K562 (cell line): ENCODE measurements around the gene C9orf40. TPM values are rescaled to one million over a fixed set of nuclear protein-coding genes. Genes with fewer than 3 reads are reported as not detected.

ENCODE experiments used
- BCOR ChIP-seq: fragments of 450-650 bp; IDR thresholded peaks from 2 replicates; pipeline ENCODE4 v1.6.1; 2016
- C11orf30 ChIP-seq: fragments of 450-650 bp; IDR thresholded peaks from 2 replicates; pipeline ENCODE4 v1.6.1; 2016; ENCODE audit warnings: low read depth, mild to moderate bottlenecking
- HDGF ChIP-seq: fragments of 450-650 bp; IDR thresholded peaks from 2 replicates; pipeline ENCODE4 v1.6.1; 2016
- MTA3 ChIP-seq: fragments of 450-650 bp; formaldehyde crosslinking; IDR thresholded peaks from 2 replicates; pipeline ENCODE4 v1.6.1; 2017; ENCODE audit warnings: mild to moderate bottlenecking, borderline replicate concordance
- POLR2H ChIP-seq: IDR thresholded peaks from 2 replicates; pipeline ENCODE4 v1.6.1; 2016; ENCODE audit warnings: missing genetic modification characterization, low read depth, mild to moderate bottlenecking, control low read depth, missing compliant biosample characterization, moderate library complexity
- PYGO2 ChIP-seq: fragments of 450-650 bp; IDR thresholded peaks from 2 replicates; pipeline ENCODE4 v1.6.1; 2016; ENCODE audit warnings: mild to moderate bottlenecking, missing genetic modification characterization, moderate library complexity, missing compliant biosample characterization
- RBBP5 ChIP-seq: fragments of 200-600 bp; sonication (generic); IDR thresholded peaks from 2 replicates; pipeline ENCODE4 v1.6.1; 2012; ENCODE audit warnings: borderline replicate concordance, mild to moderate bottlenecking, low read length, control low read depth, inconsistent platforms; ENCODE audit not compliant: insufficient read depth, poor library complexity, severe bottlenecking
- SRSF3 ChIP-seq: fragments of 200-400 bp; formaldehyde crosslinking; IDR thresholded peaks from 2 replicates; pipeline ENCODE4 v1.6.1; 2016; ENCODE audit warnings: mild to moderate bottlenecking, low read length, moderate library complexity; ENCODE audit not compliant: insufficient read depth
- TAL1 ChIP-seq: fragments of 450-650 bp; IDR thresholded peaks from 2 replicates; pipeline ENCODE4 v1.6.1; 2016; ENCODE audit warnings: mild to moderate bottlenecking
- TEAD4 ChIP-seq, 2 experiments: sonication (generic) in 1 of 2; formaldehyde crosslinking in 1 of 2; IDR thresholded peaks; 2 replicates each; pipeline versions ENCODE4 v1.6.1 to v1.8.0; 2012 to 2022; ENCODE audit warnings: borderline replicate concordance in 1 of 2, inconsistent platforms in 1 of 2, low read length in 1 of 2, mild to moderate bottlenecking in 1 of 2, missing genetic modification reagents in 1 of 2
- TRIM24 ChIP-seq, 2 experiments: fragments of 450-650 bp; IDR thresholded peaks; 2 replicates each; pipeline ENCODE4 v1.6.1; 2016
- U2AF2 ChIP-seq: fragments of 200-400 bp; formaldehyde crosslinking; optimal IDR thresholded peaks from 2 replicates; pipeline ENCODE3; 2017; ENCODE audit warnings: low read depth, mild to moderate bottlenecking, low read length
- ZNF121 ChIP-seq: sonication (generic); formaldehyde crosslinking; conservative IDR thresholded peaks from 2 replicates; pipeline ENCODE4 v1.8.0; 2022; ENCODE audit warnings: missing genetic modification reagents
- ZNF124 ChIP-seq: sonication (generic); formaldehyde crosslinking; IDR thresholded peaks from 2 replicates; pipeline ENCODE4 v1.8.1; 2022; ENCODE audit warnings: missing genetic modification reagents
- ZNF232 ChIP-seq: sonication (generic); formaldehyde crosslinking; IDR thresholded peaks from 2 replicates; pipeline ENCODE4 v1.8.0; 2022; ENCODE audit warnings: mild to moderate bottlenecking, missing genetic modification reagents
- ZNF274 ChIP-seq: IDR thresholded peaks from 2 replicates; pipeline ENCODE4 v1.6.1; 2011; ENCODE audit warnings: low read depth, mild to moderate bottlenecking, low read length, moderate library complexity, borderline replicate concordance
- ZNF77 ChIP-seq: fragments of 250-450 bp; sonication (Bioruptor Pico); IDR thresholded peaks from 2 replicates; pipeline ENCODE4 v1.5.0; 2020
- polyA plus RNA-seq, 8 experiments: library from polyadenylated mRNA; depleted of rRNA in 4 of 8; stranded (reverse) in 5 of 8; unstranded in 3 of 8; fragments of >200 nt; fragmentation: Nextera tagmentation in 2 of 8; fragmentation: Illumina TruSeq in 1 of 8; extraction: Ambion mirVana in 2 of 8; extraction: Trizol in 1 of 8; gene quantifications; 2 replicates each; pipeline versions ENCODE4 v1.2.1 to v1.2.3, GENCODE V29; 2011 to 2014; ENCODE audit warnings: inconsistent platforms in 1 of 8, missing spikeins in 1 of 8
- total RNA-seq, 7 experiments: library from RNA; depleted of rRNA in 6 of 7; stranded (reverse); fragments of >200 nt in 6 of 7; fragmentation: Illumina TruSeq in 2 of 7; extraction: Trizol in 2 of 7; gene quantifications; 2 replicates each; pipeline versions ENCODE4 v1.2.1 to v1.2.3, GENCODE V29; 2011 to 2021; ENCODE audit warnings: low replicate concordance in 1 of 7
- TF ChIP-seq, protein P1 (sequence below): fragments of 450-650 bp; formaldehyde crosslinking; IDR thresholded peaks from 2 replicates; pipeline ENCODE4 v1.4.0; 2022; ENCODE audit warnings: mild to moderate bottlenecking, moderate library complexity
- TF ChIP-seq, protein P2 (sequence below): fragments of 250-450 bp; sonication (Bioruptor Pico); IDR thresholded peaks from 2 replicates; pipeline ENCODE4 v1.8.0; 2021; ENCODE audit warnings: moderate library complexity, mild to moderate bottlenecking, inconsistent platforms
- TF ChIP-seq, protein P3 (sequence below), 2 experiments: fragments of 200-800 bp in 1 of 2; sonication (Bioruptor generic) in 1 of 2; sonication (generic) in 1 of 2; formaldehyde crosslinking in 1 of 2; IDR thresholded peaks in 1 of 2; conservative IDR thresholded peaks in 1 of 2; 2 replicates each; pipeline versions ENCODE4 v1.5.0 to v1.6.1; 2016 to 2020; ENCODE audit warnings: missing compliant biosample characterization in 1 of 2, missing genetic modification characterization in 1 of 2, missing genetic modification reagents in 1 of 2

C9orf40 gene
- total and polyA plus RNA-seq, 9 of the 15 experiments (the other 6 are each of a cell fraction or from before 2014, with no cell fraction given) = 5.6 to 17.3 (median 8.7) TPM

DNA sequence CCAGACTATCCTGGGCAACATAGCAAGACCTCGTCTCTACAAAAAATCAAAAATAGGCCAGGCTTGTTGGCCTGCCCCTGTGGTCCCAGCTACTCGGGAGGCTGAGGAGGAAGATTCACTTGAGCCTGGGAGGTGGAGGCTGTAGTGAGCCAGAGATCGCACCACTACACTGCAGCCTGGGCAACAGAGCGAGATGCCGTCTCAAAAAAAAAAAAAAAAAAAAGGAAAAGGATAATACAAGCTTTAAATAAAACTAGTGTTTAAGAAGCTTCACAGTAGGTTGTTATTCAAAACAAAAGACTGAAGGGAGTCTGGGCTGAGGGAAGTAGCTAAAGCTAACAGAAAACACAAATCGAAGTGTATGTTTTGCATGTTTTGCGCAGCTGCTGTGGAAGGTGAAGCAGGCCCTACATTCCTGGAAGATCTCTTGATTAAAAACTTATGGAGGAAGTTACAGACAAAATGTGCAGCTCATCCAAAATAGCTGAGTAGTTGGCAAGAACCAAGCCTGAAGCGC is 581 bp upstream of the C9orf40 start (continued):
- TF ChIP-seq, protein P1, sequence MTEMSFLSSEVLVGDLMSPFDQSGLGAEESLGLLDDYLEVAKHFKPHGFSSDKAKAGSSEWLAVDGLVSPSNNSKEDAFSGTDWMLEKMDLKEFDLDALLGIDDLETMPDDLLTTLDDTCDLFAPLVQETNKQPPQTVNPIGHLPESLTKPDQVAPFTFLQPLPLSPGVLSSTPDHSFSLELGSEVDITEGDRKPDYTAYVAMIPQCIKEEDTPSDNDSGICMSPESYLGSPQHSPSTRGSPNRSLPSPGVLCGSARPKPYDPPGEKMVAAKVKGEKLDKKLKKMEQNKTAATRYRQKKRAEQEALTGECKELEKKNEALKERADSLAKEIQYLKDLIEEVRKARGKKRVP = no peak
- no peak for TF ChIP-seq HDGF
- no peak for TF ChIP-seq ZNF124 (CRISPR knock-in tag)
- no peak for TF ChIP-seq ZNF232 (CRISPR knock-in tag)
- peak; percentile 86 for TF ChIP-seq ZNF121 (CRISPR knock-in tag)
- no peak for TF ChIP-seq SRSF3
- TF ChIP-seq MTA3 = no peak
- TF ChIP-seq, protein P2, sequence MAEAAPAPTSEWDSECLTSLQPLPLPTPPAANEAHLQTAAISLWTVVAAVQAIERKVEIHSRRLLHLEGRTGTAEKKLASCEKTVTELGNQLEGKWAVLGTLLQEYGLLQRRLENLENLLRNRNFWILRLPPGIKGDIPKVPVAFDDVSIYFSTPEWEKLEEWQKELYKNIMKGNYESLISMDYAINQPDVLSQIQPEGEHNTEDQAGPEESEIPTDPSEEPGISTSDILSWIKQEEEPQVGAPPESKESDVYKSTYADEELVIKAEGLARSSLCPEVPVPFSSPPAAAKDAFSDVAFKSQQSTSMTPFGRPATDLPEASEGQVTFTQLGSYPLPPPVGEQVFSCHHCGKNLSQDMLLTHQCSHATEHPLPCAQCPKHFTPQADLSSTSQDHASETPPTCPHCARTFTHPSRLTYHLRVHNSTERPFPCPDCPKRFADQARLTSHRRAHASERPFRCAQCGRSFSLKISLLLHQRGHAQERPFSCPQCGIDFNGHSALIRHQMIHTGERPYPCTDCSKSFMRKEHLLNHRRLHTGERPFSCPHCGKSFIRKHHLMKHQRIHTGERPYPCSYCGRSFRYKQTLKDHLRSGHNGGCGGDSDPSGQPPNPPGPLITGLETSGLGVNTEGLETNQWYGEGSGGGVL (CRISPR knock-in tag) = no peak
- TF ChIP-seq C11orf30 = no peak
- TF ChIP-seq POLR2H (tag) = 0 out of 2 replicates have a peak, but pooled peaks have one; percentile 27
- TF ChIP-seq, protein P3, sequence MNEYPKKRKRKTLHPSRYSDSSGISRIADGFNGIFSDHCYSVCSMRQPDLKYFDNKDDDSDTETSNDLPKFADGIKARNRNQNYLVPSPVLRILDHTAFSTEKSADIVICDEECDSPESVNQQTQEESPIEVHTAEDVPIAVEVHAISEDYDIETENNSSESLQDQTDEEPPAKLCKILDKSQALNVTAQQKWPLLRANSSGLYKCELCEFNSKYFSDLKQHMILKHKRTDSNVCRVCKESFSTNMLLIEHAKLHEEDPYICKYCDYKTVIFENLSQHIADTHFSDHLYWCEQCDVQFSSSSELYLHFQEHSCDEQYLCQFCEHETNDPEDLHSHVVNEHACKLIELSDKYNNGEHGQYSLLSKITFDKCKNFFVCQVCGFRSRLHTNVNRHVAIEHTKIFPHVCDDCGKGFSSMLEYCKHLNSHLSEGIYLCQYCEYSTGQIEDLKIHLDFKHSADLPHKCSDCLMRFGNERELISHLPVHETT (CRISPR knock-in tag; conservative IDR thresholded peaks at IDR 0.05 in 1 of 2, IDR thresholded peaks at IDR 0.05 in 1 of 2) = 0 out of 4 replicates have a peak, but pooled peaks of 1 of the 2 experiments have one; percentile 5
- no peak for TF ChIP-seq TRIM24 (IDR thresholded peaks at IDR 0.05)
- peak; percentile 16; the same call in 1 of the 2 replicates for TF ChIP-seq TEAD4 (IDR thresholded peaks at IDR 0.05; ENCODE audit: low read length)
- no peak for TF ChIP-seq TEAD4 (CRISPR knock-in tag; IDR thresholded peaks at IDR 0.05; ENCODE audit: borderline replicate concordance)
- TF ChIP-seq U2AF2 = no peak
- TF ChIP-seq ZNF274 = no peak
- TF ChIP-seq ZNF77 (CRISPR knock-in tag) = no peak
- TF ChIP-seq BCOR = peak; percentile 60
- no peak for TF ChIP-seq PYGO2 (tag)
- TF ChIP-seq TAL1 = no peak
- no peak for TF ChIP-seq RBBP5
- TF ChIP-seq, all 486 proteins: peak for 11
